Osteoblast (primary cell): Measurements from ENCODE around the gene TEX13C. TPM values are rescaled to one million over a fixed set of nuclear protein-coding genes. Genes with fewer than 3 reads are reported as not detected.

Source experiments
- DNase-seq: peaks from one replicate; pipeline ENCODE4 v3.0.0; 2011; ENCODE audit warnings: low spot score, mixed read lengths; ENCODE audit not compliant: insufficient read length; ENCODE audit errors: missing footprints
- H2AFZ ChIP-seq: 2 replicates; pipeline ENCODE4 v1.6.0; 2011; ENCODE audit warnings: mild to moderate bottlenecking, low read length
- H3K27ac ChIP-seq: 2 replicates; pipeline ENCODE4 v1.5.1; 2011; ENCODE audit warnings: mild to moderate bottlenecking, low read depth, low read length, moderate library complexity
- H3K27me3 ChIP-seq: 2 replicates; pipeline ENCODE4 v1.6.0; 2012; ENCODE audit warnings: mild to moderate bottlenecking, control low read depth, inconsistent platforms, low read length, moderate library complexity; ENCODE audit not compliant: insufficient read depth
- H3K36me3 ChIP-seq: 2 replicates; pipeline ENCODE4 v1.5.1; 2011; ENCODE audit warnings: mild to moderate bottlenecking, low read length, control low read depth, moderate library complexity; ENCODE audit not compliant: insufficient read depth
- H3K4me1 ChIP-seq: 2 replicates; pipeline ENCODE4 v1.5.1; 2011; ENCODE audit warnings: mild to moderate bottlenecking, low read length, control low read depth, moderate library complexity; ENCODE audit not compliant: insufficient read depth
- H3K4me2 ChIP-seq: 2 replicates; pipeline ENCODE4 v1.6.0; 2011; ENCODE audit warnings: mild to moderate bottlenecking, low read length; ENCODE audit not compliant: insufficient read depth
- H3K4me3 ChIP-seq: fragments of 200-600 bp; sonication (generic); 3 replicates; pipeline ENCODE4 v1.5.1; 2012; ENCODE audit warnings: mild to moderate bottlenecking, low read length, inconsistent platforms; ENCODE audit not compliant: insufficient read depth
- H3K79me2 ChIP-seq: 2 replicates; pipeline ENCODE4 v1.6.0; 2012; ENCODE audit warnings: mild to moderate bottlenecking, low read length, control low read depth, inconsistent platforms; ENCODE audit not compliant: insufficient read depth
- H3K9me3 ChIP-seq: 2 replicates; pipeline ENCODE4 v1.5.1; 2011; ENCODE audit warnings: low read depth, low read length, control low read depth
- H4K20me1 ChIP-seq: 2 replicates; pipeline ENCODE4 v1.6.0; 2012; ENCODE audit warnings: mild to moderate bottlenecking, low read length, control low read depth; ENCODE audit not compliant: insufficient read depth
- total RNA-seq: library from RNA; depleted of rRNA; stranded (reverse); fragments of >200 nt; gene quantifications from 2 replicates; pipeline ENCODE4 v1.2.3, GENCODE V29; 2012
- TF ChIP-seq, protein P1 (sequence below): IDR thresholded peaks from 2 replicates; pipeline ENCODE4 v1.5.1; 2011; ENCODE audit warnings: mild to moderate bottlenecking, low read depth, low read length, moderate library complexity; ENCODE audit errors: extremely low read depth

TEX13C gene
- total RNA-seq, 1 donor, result not detected

DNA sequence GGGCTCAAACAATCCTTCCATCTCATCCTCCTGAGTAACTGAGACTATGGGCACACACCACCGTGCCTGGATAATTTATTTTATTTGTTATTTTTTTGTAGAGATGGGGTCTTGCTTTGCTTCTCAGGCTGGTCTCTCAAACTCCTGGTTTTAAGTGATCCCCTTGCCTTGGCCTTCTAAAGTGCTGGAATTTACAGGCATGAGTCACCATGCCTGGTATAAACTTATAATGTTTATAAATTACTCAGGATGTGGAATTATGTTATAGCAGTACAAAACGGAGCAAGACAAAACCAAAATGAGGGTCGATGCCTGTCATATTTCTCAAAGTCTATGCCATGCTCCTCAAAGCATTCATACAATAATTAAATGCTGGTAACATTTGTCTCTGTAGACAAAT, 29.8 kb upstream of the TEX13C start:
- H3K4me1 ChIP-seq, result no peaks in the 10 kb centered on the region
- no peak overlapping the region for H3K4me2 ChIP-seq
- H3K27ac ChIP-seq, result no peak overlapping the region
- TF ChIP-seq, protein P1, sequence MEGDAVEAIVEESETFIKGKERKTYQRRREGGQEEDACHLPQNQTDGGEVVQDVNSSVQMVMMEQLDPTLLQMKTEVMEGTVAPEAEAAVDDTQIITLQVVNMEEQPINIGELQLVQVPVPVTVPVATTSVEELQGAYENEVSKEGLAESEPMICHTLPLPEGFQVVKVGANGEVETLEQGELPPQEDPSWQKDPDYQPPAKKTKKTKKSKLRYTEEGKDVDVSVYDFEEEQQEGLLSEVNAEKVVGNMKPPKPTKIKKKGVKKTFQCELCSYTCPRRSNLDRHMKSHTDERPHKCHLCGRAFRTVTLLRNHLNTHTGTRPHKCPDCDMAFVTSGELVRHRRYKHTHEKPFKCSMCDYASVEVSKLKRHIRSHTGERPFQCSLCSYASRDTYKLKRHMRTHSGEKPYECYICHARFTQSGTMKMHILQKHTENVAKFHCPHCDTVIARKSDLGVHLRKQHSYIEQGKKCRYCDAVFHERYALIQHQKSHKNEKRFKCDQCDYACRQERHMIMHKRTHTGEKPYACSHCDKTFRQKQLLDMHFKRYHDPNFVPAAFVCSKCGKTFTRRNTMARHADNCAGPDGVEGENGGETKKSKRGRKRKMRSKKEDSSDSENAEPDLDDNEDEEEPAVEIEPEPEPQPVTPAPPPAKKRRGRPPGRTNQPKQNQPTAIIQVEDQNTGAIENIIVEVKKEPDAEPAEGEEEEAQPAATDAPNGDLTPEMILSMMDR, result no peak
- no peak for DNase-seq
- no peaks in the 10 kb centered on the region for H3K9me3 ChIP-seq
- no peak overlapping the region for H2AFZ ChIP-seq
- H3K4me3 ChIP-seq, result no peak overlapping the region
- no peaks in the 10 kb centered on the region for H4K20me1 ChIP-seq
- no peaks in the 10 kb centered on the region for H3K79me2 ChIP-seq
- H3K36me3 ChIP-seq, result no peaks in the 10 kb centered on the region
- no peaks in the 10 kb centered on the region for H3K27me3 ChIP-seq

DNA sequence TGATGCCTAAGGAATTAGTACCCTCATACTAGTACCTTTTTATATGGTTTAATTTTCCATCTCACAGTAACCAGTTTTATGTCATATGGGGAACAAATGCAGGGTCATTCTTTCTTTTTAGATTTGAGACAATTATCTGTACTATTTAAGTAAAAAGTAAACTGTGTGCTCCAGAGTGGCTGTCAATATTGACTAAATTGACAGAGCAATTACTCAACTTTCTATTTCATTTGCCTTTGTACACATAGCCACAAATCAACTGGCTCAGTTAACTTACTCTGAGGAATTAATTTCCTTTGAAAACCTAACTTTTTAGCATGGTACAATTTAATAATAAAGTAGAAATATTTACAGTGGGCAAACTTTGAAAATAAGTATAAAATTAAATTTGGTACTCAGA, 28.5 kb upstream of the TEX13C start:
- no peaks in the 10 kb centered on the region for H3K36me3 ChIP-seq
- TF ChIP-seq, protein P1, result no peak
- no peak for DNase-seq
- no peak overlapping the region for H3K4me3 ChIP-seq
- H4K20me1 ChIP-seq, result no peaks in the 10 kb centered on the region
- no peaks in the 10 kb centered on the region for H3K27me3 ChIP-seq
- H3K27ac ChIP-seq, result no peak overlapping the region
- H3K79me2 ChIP-seq, result no peaks in the 10 kb centered on the region
- no peaks in the 10 kb centered on the region for H3K4me1 ChIP-seq
- H2AFZ ChIP-seq, result no peak overlapping the region
- no peak overlapping the region for H3K4me2 ChIP-seq
- H3K9me3 ChIP-seq, result no peaks in the 10 kb centered on the region

DNA sequence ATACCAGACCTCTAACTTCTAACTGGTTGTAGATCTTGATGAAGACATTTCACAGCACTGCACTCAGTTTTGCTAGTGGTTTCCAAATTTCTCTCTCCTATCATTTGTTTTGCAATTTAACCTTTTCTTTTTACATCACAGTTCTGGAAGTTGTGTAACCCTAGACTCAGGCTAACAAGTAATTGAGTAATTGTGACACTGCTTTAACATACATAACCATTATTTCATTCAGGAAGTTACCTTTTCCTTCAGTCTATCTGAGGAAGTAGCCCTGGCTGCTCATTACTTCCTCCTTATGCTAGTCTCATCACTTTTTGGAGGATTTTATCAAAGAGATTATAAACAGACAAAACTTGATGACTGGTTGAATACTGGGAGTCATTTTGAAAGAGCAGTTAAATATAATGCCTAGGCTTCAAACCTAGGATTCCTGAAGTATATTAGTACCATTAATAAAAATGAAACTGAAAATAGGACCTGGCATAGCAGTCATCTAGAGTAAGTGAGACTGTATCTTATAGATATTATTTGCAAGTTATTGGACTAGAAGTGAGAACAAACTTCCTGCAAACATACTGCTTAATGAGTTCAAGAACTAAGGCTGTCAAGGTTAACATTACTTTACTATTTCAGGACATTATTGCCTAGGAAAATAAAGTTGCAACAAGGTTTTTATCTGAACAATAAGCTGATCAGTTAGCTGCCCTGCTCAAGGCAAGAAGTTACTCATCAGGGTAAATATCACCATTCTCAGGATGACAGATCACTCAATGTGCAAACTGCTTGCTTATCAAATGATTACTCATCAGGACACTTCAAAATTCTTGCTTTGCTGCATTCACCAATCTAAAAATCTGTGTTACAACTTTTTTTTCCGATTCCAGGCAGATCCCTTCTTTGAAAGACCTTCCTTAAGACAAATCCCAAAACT, 25.6 kb upstream of the TEX13C start:
- Histone ChIP-seq H3K4me1 (no peaks in the 10 kb centered on the region), H3K4me3 (no peak overlapping the region), H3K27ac (no peak overlapping the region), H2AFZ (no peak overlapping the region), H3K36me3 (no peaks in the 10 kb centered on the region), H4K20me1 (no peaks in the 10 kb centered on the region), H3K9me3 (no peaks in the 10 kb centered on the region), H3K4me2 (no peak overlapping the region), H3K79me2 (no peaks in the 10 kb centered on the region), H3K27me3 (no peaks in the 10 kb centered on the region)
- DNase-seq, result peak; percentile 14
- TF ChIP-seq, protein P1, result no peak

GRCh38 chrX:125295337-125295736, 24.3 kb upstream of the TEX13C start:
- Histone ChIP-seq H4K20me1 (no peaks in the 10 kb centered on the region), H3K79me2 (no peaks in the 10 kb centered on the region), H3K27ac (no peak overlapping the region), H3K4me2 (no peak overlapping the region), H3K27me3 (no peaks in the 10 kb centered on the region), H3K9me3 (no peaks in the 10 kb centered on the region), H3K4me3 (no peak overlapping the region), H3K4me1 (no peaks in the 10 kb centered on the region), H2AFZ (no peak overlapping the region), H3K36me3 (no peaks in the 10 kb centered on the region)
- DNase-seq, result no peak
- TF ChIP-seq, protein P1, result no peak
